ENCODE results near the gene C1GALT1.
"Not testable (repeated sequence)": the region's sequence is repeated elsewhere in the genome, so short reads cannot be mapped to it uniquely, and the experiment has no call there.

The C1GALT1 gene

GRCh38 chr7:7239346-7239745 is 57.0 kb downstream of the C1GALT1 start:
- no peak for DNase-seq

DNA sequence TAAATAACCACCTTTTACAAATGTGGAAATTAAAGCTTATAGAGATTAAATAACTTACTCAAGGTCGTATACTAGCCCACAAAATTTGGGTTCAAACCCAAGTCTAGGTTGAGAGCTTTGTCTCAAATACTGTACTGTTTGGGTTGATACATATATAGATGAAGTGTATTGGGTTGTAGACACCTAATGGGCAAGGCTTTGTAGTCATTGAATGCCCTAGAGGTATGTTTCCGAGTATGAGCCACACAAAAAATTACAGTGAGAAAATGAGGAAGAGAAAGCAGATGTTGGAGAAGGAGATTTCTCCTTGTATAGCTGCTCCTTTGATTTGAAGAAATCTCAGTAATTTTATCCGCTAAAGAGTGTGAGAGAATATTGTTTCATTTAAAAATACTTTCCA is 60.6 kb downstream of the C1GALT1 start:
- no peak for DNase-seq

DNA sequence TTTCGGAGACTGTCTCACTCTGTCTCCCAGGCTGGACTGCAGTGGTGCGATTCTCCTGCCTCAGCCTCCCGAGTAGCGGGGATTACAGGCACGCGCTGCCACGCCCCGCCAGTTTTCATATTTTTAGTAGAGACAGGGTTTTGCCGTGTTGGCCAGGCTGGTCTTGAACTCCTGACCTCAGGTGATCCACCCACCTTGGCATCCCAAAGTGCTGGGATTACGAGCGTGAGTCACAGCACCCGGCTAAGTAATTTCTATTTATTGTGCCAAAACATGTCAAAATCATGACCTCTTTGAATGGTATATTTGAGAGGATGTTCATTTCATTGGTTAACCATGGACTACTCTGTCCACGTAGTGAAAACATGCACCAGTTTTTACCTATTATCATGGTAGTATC is 62.9 kb downstream of the C1GALT1 start:
- not testable (repeated sequence) for DNase-seq

DNA sequence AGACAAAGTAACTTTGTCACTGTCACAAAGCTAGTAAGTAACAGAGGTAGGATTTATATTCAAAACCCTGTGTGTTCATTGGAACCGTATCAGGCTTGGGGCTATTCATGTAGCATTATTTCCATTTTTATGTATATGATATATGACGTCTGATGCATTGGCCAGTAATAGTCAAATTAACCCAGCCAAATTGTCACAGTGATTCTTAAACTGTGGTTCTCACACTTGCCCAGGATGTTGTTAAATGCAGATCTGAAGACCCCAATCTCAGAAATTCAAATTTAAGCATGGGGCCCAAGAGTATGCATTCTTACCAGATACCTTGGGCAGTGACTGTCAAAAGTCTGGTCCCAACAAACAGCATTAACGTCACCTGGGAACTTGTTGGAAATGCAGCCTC is 63.9 kb downstream of the C1GALT1 start:
- no peak for DNase-seq

- DNase-seq, result no peak
These were observed 65.3 kb downstream of the C1GALT1 start for GRCh38 chr7:7247658-7248057.

- no peak for DNase-seq
These were observed 67.5 kb downstream of the C1GALT1 start for GRCh38 chr7:7249814-7250213.

- DNase-seq, result no peak
These were observed 69.4 kb downstream of the C1GALT1 start for GRCh38 chr7:7251742-7252141.

DNA sequence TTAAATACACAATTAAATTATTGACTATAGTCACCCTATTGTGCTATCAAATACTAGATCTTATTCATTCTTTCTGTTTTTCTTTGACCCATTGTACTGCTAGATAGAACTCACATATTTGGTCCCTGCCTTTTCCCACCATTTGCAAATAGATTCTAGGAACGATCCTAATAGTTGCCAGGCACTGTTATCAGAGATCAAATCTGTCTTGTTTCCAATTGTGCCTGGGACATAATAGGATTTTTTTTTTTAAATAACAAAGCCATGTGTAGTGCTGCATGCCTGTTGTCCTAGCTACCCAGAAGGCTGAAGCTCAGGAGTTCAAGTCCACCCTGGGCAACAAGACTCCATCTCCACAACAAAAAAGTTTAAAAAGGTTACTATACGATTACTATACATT is 72.0 kb downstream of the C1GALT1 start:
- DNase-seq, result no peak

DNA sequence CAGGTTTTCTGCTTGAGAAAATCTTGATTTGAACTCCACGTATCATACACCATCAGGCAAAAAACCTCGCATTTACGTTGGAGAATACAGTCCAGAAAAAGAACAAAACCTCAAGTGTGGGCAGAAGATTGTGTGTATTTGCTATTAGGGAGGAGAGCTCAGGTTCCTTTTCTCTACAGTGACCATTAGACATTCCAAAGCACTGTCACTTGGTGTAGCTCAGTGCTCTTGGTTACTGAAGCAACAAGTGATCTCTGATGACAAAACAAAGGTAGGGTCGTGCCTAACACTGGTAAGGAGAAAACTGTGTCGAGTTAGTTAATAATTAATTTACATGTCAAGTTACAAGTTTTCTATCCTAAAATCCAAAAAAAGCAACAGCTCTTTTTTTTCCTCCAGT is 72.6 kb downstream of the C1GALT1 start:
- no peak for DNase-seq

DNA sequence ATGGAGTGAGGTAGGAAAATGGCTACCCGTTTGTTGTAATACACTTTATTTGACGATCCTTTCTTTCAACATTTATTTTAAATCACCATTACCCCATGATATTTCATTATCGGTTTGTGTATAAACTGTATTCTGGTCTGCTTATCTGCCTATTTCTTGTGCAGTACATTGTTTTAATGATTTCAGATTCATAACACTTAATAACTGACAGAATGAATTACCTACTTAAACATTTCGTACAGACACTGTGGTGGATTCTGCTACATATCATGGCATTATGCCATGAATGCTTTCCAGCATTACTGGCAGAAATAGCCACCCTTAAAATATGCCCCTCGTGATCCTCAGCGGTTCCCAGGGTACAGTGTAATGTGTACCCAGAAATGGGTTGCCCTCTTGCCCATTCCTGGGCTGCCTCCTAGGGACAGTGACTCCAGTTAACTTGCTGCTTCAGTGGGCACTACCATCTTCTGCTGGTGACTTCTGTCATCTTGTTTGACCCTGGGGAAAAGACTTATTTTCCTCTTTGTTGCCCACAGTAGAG is 74.5 kb downstream of the C1GALT1 start:
- no peak for DNase-seq

GRCh38 chr7:7257899-7258692 is 75.8 kb downstream of the C1GALT1 start:
- DNase-seq, result peak; percentile 63

DNA sequence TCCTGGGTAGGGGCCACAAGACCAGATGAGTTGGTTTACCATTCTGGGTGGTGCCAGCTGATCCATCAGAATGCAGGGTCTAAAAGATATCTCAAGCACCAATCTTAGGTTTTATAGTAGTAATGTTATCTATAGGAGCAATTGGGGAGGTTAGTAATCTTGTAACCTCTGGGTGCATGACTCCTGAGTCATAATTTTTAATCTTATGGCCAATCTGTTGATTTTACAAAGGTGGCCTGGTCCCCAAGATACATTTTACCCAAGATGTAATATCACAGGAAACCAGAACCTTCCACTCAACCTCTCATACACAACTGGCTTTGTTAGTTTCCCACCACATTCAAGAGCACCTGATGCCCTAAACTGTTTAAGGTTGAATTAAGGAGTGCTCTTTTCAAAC is 79.5 kb downstream of the C1GALT1 start:
- no peak for DNase-seq

DNA sequence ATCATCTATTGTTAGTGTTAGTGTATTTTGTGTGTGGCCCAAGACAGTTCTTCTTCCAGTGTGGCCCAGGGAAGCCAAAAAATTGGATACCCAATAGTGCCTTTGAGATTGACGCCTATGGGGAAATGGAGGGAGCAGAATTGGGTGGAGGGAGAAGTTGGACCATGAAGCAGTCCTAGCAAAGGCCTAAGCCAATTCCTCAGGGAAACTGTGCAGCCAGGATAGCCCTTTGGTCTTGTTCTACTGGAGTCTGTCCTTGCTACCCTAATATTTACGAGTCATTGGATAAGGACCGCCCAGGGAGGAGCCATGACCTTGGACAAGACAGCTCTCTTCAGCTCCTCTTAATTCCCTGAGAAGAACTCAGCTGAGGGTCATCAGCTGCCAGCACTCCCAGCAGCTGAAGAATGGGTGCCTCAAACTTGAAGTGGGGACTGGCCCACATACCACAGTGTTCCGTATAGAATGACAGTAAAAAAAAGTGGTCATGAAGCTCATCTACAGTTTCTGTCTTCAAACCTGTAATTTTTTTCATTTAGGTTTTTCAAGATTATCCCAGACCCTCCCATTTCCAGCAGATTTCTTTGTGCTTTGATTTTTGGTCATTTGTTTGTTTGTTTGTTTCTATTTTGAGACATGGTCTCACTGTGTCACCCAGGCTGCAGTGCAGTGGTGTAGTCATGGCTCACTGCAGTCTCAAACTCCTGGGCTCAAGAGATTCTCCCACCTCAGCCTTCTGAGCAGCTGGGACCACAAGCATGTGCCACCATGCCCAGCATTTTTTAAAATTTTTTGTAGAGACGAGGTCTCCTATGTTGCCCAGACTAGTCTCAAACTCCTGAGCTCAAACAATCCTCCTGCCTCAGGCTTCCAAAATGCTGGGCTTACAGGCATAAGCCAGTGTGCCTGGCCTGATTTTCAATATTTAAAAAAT is 81.2 kb downstream of the C1GALT1 start:
- no peak for DNase-seq

- no peak for DNase-seq
These were observed 82.1 kb downstream of the C1GALT1 start for GRCh38 chr7:7264306-7265040.

DNA sequence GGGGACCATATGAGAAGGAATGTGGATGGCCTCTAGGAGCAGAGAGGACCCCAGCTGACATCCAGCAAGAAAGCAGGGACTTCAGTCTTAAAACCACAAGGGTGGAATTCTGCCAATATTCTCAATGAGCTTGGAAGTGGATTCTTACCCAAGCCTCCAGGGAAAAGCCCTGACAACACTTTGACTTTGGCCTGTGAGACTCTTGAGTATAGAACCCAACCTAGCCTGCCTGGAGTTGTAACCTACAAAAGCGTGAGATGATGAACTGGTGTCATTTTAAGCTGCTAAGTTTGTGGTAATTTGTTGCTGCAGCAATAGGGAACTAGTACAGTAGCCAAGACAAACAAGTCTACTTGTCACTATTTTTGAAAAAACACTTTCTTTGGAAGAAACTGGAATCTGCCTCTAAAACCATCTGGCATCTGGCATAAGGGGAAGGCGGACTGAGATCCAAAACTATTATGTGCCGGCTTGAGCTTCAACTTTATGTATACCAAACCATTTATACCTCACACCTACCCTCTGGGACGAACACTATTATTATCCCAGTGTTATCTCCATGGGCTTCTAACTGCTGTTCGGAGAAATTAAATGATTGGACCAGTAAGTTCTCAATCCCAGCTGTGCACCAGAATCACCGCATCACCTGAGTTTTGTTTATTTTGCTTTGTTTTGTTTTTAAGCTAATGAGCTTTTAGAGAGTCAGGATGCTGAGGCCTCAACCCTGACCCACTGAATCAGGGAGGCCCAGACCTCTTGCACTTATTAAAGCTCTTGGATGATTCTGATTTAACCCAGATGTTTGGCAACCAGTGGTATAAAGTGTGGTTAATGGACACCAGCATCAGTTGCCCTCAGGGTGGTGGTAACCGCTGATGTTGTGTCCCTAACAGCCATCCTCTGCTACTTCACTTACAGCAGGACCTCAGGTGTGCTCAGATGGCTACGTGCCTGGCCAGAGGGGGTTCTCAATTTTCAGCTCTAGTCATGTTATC is 83.0 kb downstream of the C1GALT1 start:
- DNase-seq, result no peak

DNA sequence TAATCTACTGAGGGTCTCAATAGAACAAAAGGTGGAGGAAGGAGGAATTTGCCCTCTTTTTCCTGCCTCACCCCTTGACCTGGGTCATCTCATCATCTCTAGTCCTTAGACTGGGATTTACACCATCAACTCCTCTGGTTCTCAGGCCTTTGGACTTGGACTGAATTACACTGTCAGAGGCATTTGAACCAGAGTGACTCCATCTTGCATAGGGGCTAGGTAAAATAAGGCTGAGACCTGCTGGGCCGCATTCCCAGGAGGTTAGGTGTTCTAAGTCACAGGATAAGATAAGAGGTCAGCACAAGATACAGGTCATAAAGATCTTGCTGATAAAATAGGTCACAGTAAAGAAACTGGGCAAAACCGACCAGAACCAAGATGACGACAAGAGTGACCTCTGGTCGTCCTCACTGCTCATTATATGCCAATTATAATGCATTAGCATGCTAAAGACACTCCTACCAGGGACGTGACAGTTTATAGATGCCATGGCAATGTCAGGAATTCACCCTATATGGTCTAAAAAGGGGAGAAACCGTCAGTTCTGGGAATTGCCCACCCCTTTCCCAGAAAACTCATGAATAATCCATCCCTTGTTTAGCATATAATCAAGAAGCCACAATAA is 84.0 kb downstream of the C1GALT1 start:
- no peak for DNase-seq

DNA sequence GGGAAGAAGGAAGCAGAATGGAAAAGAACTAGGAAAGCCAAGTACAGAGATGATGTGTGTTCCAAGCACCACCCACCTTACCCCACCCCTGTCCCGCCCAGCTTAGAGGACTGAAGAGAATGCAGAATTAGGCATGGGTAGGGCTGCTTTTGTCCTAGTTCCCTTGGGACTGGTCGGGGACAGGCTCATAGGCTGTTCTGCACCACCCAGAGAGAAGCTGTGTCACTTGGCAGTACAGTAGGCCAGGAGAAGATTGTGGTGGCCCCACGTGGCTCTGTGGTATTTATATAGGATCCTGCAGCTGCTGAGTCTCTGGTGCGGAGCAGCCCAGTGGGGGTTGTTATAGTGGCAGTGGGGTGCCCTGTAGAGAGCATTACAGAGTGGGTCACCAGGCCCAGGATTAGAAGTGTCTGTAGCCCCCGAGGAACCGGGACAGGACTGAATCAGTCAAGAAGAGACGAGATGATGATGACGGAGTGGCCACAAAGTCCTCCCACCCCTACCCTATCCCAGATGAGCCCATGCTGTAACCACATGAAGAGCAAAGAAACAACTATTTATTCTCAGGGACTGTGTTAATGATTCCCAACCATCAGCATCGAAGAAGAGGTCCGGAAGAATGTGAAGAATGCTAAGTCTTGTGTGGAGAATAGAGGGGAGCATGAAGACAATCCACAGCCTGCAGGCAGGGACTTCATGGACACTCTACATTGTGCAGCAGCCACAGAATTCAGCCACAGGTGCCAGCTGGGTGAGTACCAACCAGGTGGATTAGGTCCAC is 88.9 kb downstream of the C1GALT1 start:
- no peak for DNase-seq

- no peak for DNase-seq
These were observed 90.0 kb downstream of the C1GALT1 start for GRCh38 chr7:7272294-7272693.

DNA sequence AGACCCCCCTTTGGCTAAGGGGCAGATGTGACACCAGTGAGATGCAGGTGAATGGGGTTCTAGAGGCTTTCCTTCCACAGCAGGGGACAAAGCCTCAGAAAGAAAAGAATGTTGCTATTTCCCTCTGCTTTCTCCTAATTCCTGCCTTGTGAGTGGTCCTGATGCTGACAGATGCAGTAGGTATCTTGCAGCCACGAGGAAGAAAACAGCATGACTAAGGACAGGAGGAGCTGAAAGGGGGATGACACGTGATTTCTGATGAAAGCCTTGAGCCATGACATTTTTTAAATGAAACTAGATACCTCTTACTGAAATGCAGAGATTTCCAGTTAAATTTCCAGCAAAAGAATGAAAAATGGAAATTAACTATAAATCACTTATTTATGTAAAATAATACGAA is 92.4 kb downstream of the C1GALT1 start:
- DNase-seq, result no peak

DNA sequence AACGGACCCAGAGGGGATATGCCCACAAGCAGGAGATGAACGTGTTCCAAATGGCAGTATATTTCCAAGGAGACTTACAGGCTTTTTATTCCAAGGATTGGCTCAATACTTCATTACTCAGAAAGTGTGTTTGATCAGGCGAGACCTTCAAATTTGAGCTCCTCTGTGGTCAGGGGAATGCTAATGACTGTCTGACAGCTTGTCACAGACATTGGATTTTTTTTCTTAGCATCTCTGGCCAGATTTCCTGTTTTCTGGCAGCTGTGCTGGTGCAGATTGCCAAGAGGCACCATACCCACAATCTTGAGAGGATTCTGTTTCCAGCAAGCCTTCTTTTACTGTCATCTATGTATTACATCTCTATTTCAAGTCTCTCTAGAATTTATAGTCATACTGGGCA is 93.8 kb downstream of the C1GALT1 start:
- no peak for DNase-seq
